SK-N-SH treated with all-trans-retinoic acid at 6 μM for 48 hours (cell line): Measurements from ENCODE around the gene UBA52.
"Not testable (repeated sequence)": the region's sequence is repeated elsewhere in the genome, so short reads cannot be mapped to it uniquely, and the experiment has no call there.

Source experiments
- ATAC-seq: fragments of 200-7000 bp; cut with Tn5 transposase; 3 replicates; pipeline ENCODE4 v1.9.1; 2020; ENCODE audit warnings: mild to moderate bottlenecking, moderate library complexity
- ARNTL ChIP-seq: fragments of 450-650 bp; formaldehyde crosslinking; IDR thresholded peaks from 2 replicates; pipeline ENCODE4 v1.5.0; 2020; ENCODE audit warnings: low read depth, mild to moderate bottlenecking, moderate library complexity, borderline replicate concordance
- CREB5 ChIP-seq: fragments of 250-450 bp; sonication (Bioruptor Pico); IDR thresholded peaks from 2 replicates; pipeline ENCODE4 v1.5.1; 2020; ENCODE audit warnings: low read depth, mild to moderate bottlenecking, moderate library complexity
- CSDC2 ChIP-seq: fragments of 250-450 bp; sonication (Bioruptor Pico); IDR thresholded peaks from 2 replicates; pipeline ENCODE4 v1.5.0; 2020; ENCODE audit warnings: mild to moderate bottlenecking, moderate library complexity
- ESRRG ChIP-seq: fragments of 250-450 bp; sonication (Bioruptor Pico); IDR thresholded peaks from 2 replicates; pipeline ENCODE4 v1.6.1; 2021; ENCODE audit warnings: mild to moderate bottlenecking
- GLIS3 ChIP-seq: fragments of 250-450 bp; sonication (Bioruptor Pico); IDR thresholded peaks from 2 replicates; pipeline ENCODE4 v1.5.0; 2020; ENCODE audit warnings: mild to moderate bottlenecking, moderate library complexity
- ISL1 ChIP-seq: fragments of 250-450 bp; sonication (Bioruptor Pico); IDR thresholded peaks from 2 replicates; pipeline ENCODE4 v2.1.2; 2022; ENCODE audit warnings: mild to moderate bottlenecking, moderate library complexity
- OSR1 ChIP-seq: fragments of 250-450 bp; sonication (Bioruptor Pico); IDR thresholded peaks from 2 replicates; pipeline ENCODE4 v1.8.0; 2022; ENCODE audit warnings: moderate library complexity, mild to moderate bottlenecking, inconsistent platforms
- PATZ1 ChIP-seq: fragments of 250-450 bp; sonication (Bioruptor Pico); IDR thresholded peaks from 2 replicates; pipeline ENCODE4 v1.8.0; 2020; ENCODE audit warnings: mild to moderate bottlenecking, moderate library complexity, borderline replicate concordance
- PPARA ChIP-seq: fragments of 250-450 bp; sonication (Bioruptor Pico); IDR thresholded peaks from 2 replicates; pipeline ENCODE4 v1.5.0; 2020; ENCODE audit warnings: mild to moderate bottlenecking, borderline replicate concordance
- TOX ChIP-seq: fragments of 250-450 bp; sonication (Bioruptor Pico); IDR thresholded peaks from 2 replicates; pipeline ENCODE4 v1.8.0; 2021; ENCODE audit warnings: mild to moderate bottlenecking, moderate library complexity, borderline replicate concordance
- TSHZ2 ChIP-seq: fragments of 250-450 bp; sonication (Bioruptor Pico); IDR thresholded peaks from 2 replicates; pipeline ENCODE4 v1.5.0; 2020; ENCODE audit warnings: mild to moderate bottlenecking, moderate library complexity
- ZC3H10 ChIP-seq: fragments of 250-450 bp; sonication (Bioruptor Pico); IDR thresholded peaks from 2 replicates; pipeline ENCODE4 v1.5.1; 2021; ENCODE audit warnings: mild to moderate bottlenecking, moderate library complexity
- ZFP3 ChIP-seq: fragments of 250-450 bp; sonication (Bioruptor Pico); IDR thresholded peaks from 2 replicates; pipeline ENCODE4 v1.5.0; 2020; ENCODE audit warnings: mild to moderate bottlenecking, moderate library complexity
- ZFP30 ChIP-seq: fragments of 450-650 bp; formaldehyde crosslinking; IDR thresholded peaks from 2 replicates; pipeline ENCODE4 v1.5.0; 2022; ENCODE audit warnings: mild to moderate bottlenecking, moderate library complexity
- ZNF565 ChIP-seq: fragments of 450-650 bp; formaldehyde crosslinking; conservative IDR thresholded peaks from 2 replicates; pipeline ENCODE4 v1.5.0; 2020; ENCODE audit warnings: low read depth, mild to moderate bottlenecking, moderate library complexity
- ZNF70 ChIP-seq: fragments of 450-650 bp; formaldehyde crosslinking; IDR thresholded peaks from 2 replicates; pipeline ENCODE4 v1.5.0; 2020; ENCODE audit warnings: mild to moderate bottlenecking, moderate library complexity
- ZNF8 ChIP-seq: fragments of 450-650 bp; formaldehyde crosslinking; IDR thresholded peaks from 2 replicates; pipeline ENCODE4 v1.5.0; 2020; ENCODE audit warnings: mild to moderate bottlenecking, moderate library complexity
- TF ChIP-seq, protein P1 (sequence below): fragments of 250-450 bp; sonication (Bioruptor Pico); IDR thresholded peaks from 2 replicates; pipeline ENCODE4 v1.5.1; 2021; ENCODE audit warnings: mild to moderate bottlenecking, moderate library complexity

Gene UBA52

DNA sequence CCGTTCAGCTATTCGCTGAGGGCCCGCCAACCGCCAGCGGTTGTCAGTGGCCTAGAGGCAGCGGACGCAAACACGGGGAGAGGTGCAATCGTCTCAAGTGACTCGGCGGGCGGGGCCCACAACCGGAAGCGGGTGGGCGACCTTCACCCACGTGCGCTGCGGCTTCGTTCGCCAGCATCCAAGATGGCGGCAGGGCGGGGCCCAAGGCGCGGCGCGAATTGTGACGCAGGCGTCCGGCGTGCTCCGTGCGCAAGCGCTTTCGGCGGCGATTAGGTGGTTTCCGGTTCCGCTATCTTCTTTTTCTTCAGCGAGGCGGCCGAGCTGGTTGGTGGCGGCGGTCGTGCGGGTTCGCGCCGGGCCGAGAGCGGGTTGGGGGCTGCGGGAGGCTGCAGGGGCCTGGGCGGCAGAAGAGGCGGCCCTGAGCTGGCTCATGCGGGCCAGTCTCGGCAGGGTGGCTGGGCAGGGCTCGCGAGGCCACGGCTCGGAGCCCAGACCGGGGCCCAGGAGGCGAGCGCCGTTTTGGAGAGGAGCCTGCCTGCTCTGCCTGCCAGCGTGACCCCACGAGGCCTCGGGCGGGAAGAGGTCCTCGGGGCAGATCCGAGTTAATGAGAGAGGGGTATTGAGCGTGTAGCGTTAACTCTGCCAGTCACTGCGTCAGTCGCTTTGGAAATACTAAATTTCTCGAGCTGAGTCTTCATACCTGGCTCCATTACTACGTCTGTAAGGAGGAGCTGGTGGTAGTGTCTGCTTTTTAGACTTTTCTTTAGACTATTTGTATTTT is at the start of gene UBA52:
Gene UBA52, plus strand, starts transcription at position 294 of the 781 bp plus-strand sequence. CDS start 1,444 bp downstream, outside the sequence.
- peak; percentile 97 for ATAC-seq
- TF ChIP-seq ZC3H10 (CRISPR knock-in tag), result 0 out of 2 replicates have a peak, but pooled peaks have one; percentile 5
- TF ChIP-seq OSR1 (CRISPR knock-in tag), result no peak

GRCh38 chr19:18522124-18522861 is 49.4 kb upstream of the UBA52 start:
- ATAC-seq, result peak; percentile 94

GRCh38 chr19:18522862-18523440 is 48.7 kb upstream of the UBA52 start:
- not testable (repeated sequence) for ATAC-seq

More at GRCh38 chr19:18522124-18522861, 49.4 kb upstream of the UBA52 start:
- TF ChIP-seq ZC3H10 (CRISPR knock-in tag) (no peak), ZNF70 (CRISPR knock-in tag) (no peak), ZFP3 (CRISPR knock-in tag) (no peak), TSHZ2 (CRISPR knock-in tag) (no peak), ISL1 (no peak), GLIS3 (CRISPR knock-in tag) (no peak), TOX (CRISPR knock-in tag) (no peak), CREB5 (CRISPR knock-in tag) (no peak), ARNTL (CRISPR knock-in tag) (no peak), ZFP30 (CRISPR knock-in tag) (no peak), PPARA (CRISPR knock-in tag) (no peak), OSR1 (CRISPR knock-in tag) (no peak), ZNF8 (no peak)
- TF ChIP-seq, protein P1, sequence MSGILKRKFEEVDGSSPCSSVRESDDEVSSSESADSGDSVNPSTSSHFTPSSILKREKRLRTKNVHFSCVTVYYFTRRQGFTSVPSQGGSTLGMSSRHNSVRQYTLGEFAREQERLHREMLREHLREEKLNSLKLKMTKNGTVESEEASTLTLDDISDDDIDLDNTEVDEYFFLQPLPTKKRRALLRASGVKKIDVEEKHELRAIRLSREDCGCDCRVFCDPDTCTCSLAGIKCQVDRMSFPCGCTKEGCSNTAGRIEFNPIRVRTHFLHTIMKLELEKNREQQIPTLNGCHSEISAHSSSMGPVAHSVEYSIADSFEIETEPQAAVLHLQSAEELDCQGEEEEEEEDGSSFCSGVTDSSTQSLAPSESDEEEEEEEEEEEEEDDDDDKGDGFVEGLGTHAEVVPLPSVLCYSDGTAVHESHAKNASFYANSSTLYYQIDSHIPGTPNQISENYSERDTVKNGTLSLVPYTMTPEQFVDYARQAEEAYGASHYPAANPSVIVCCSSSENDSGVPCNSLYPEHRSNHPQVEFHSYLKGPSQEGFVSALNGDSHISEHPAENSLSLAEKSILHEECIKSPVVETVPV (CRISPR knock-in tag), result no peak

DNA sequence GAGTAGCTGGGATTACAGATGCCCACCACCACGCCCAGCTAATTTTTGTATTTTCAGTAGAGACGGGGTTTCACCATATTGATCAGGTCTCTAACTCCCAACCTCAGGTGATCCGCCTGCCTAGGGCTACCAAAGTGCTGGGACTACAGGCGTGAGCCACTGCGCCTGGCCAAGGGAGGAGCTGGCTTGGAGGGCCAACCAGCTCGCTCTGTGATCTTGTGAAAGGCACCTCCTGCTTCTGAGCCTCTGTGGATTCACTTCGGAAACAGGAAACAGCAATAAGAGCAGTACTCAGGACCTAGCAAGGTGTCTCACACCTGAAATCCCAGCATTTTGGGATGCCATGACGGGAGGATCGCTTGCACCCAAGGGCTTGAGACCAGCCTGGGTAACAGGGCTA is 47.8 kb upstream of the UBA52 start:
- ATAC-seq, result no peak
- TF ChIP-seq ESRRG (CRISPR knock-in tag) (no peak), ZFP3 (CRISPR knock-in tag) (no peak), PPARA (CRISPR knock-in tag) (no peak), PATZ1 (CRISPR knock-in tag) (no peak), GLIS3 (CRISPR knock-in tag) (no peak), ZNF565 (CRISPR knock-in tag) (no peak), CSDC2 (CRISPR knock-in tag) (no peak), TOX (CRISPR knock-in tag) (no peak)
